Adipocyte (in vitro differentiated cells): ENCODE results near the gene LBHD2.

Experiments
- DNase-seq: peaks from one replicate; pipeline ENCODE4 v3.0.0-alpha.2; 2015; ENCODE audit warnings: low read depth
- H3K27me3 ChIP-seq: replicated peaks from 2 replicates; pipeline ENCODE4 v1.7.0; 2013; ENCODE audit warnings: mild to moderate bottlenecking, low read length, moderate library complexity; ENCODE audit not compliant: control insufficient read depth, insufficient read depth
- H3K36me3 ChIP-seq: 2 replicates; pipeline ENCODE4 v1.7.0; 2013; ENCODE audit warnings: low read length, mild to moderate bottlenecking, moderate library complexity; ENCODE audit not compliant: control insufficient read depth, insufficient read depth, severe bottlenecking
- H3K4me1 ChIP-seq: 2 replicates; pipeline ENCODE4 v1.7.0; 2013; ENCODE audit warnings: mild to moderate bottlenecking, low read length, moderate library complexity; ENCODE audit not compliant: control insufficient read depth, insufficient read depth
- H3K4me3 ChIP-seq: 2 replicates; pipeline ENCODE4 v1.7.0; 2013; ENCODE audit warnings: mild to moderate bottlenecking, low read length, moderate library complexity
- H3K9ac ChIP-seq: 2 replicates; pipeline ENCODE4 v1.7.0; 2013; ENCODE audit warnings: mild to moderate bottlenecking, low read length, moderate library complexity
- H3K9me3 ChIP-seq: 2 replicates; pipeline ENCODE4 v1.7.0; 2013; ENCODE audit warnings: mild to moderate bottlenecking, low read length, moderate library complexity; ENCODE audit not compliant: control insufficient read depth

The LBHD2 gene

GRCh38 chr14:103094406-103095209 lies 10.6 kb downstream of the LBHD2 start, which contains the start of gene EXOC3L4:
Gene EXOC3L4 (plus strand): TSS chr14:103094725. CDS start chr14:103100220, 5,495 bp downstream.
- peak within 1 kb of the TSS; percentile 64 for H3K9ac ChIP-seq
- H3K4me3 ChIP-seq: peak within 1 kb of the TSS; percentile 23
- peaks cover 4% of the 10 kb centered on the region for H3K27me3 ChIP-seq

DNA sequence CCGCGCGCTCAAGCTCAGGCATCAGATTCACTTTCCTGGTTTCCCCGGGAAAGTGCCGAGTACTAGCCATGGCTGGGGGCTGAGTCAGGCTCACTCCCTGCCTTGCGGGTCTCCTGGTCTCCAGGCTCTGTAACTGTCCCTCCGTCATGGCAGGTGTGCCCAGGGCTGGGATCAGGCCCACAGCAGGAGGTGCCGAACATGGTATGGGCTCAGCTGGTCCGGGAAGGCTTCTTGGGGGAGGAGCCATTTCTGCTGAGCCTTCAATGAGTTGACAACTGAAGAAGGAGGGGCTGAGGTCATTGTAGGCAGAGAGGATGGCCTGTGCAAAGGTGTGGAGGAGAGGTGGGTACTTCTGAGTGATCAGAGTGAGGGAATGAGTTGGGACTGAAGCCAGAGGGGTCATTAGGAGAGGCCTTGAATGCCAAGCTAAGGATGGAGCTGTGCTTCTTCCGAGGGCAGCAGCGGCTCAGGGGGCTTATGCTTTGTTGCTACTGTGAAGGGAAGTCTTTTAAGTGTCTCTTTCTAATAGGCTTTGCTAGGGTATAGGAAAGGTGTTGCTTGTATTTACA lies 11.3 kb downstream of the LBHD2 start:
- peak overlapping the region; percentile 64 for H3K9ac ChIP-seq
- H3K4me1 ChIP-seq: peaks cover 3% of the 10 kb centered on the region
- peak overlapping the region; percentile 23 for H3K4me3 ChIP-seq
- no peak for DNase-seq
- H3K36me3 ChIP-seq: no peaks in the 10 kb centered on the region
- peaks cover 4% of the 10 kb centered on the region for H3K27me3 ChIP-seq
- H3K9me3 ChIP-seq: no peaks in the 10 kb centered on the region

More at GRCh38 chr14:103094406-103095209, 10.6 kb downstream of the LBHD2 start, which contains the start of gene EXOC3L4:
- Histone ChIP-seq H3K9me3 (no peaks in the 10 kb centered on the region), H3K4me1 (peaks cover 3% of the 10 kb centered on the region), H3K36me3 (no peaks in the 10 kb centered on the region)
- DNase-seq: no peak

DNA sequence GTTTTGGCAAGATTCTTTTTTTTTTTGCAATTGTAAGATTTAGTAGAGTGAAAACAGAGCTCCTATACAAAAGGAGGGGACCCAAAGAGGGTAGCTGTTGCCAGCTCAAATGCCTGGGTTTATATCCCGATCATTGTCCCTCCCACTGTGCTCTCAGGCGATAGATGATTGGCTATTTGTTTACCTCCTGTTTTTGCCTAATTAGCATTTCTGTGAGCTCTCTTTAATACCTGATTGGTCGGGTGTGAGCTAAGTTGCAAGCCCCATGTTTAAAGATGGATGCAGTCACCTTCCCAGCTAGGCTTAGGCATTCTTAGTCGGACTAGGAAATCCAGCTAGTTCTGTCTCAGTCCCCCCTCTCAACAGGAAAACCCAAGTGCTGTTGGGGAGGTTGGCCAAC lies 12.4 kb downstream of the LBHD2 start:
- no peak overlapping the region for H3K9ac ChIP-seq
- no peak overlapping the region for H3K4me3 ChIP-seq
- no peaks in the 10 kb centered on the region for H3K9me3 ChIP-seq
- H3K36me3 ChIP-seq: no peaks in the 10 kb centered on the region
- no peak for DNase-seq
- H3K27me3 ChIP-seq: no peaks in the 10 kb centered on the region
- H3K4me1 ChIP-seq: no peaks in the 10 kb centered on the region

DNA sequence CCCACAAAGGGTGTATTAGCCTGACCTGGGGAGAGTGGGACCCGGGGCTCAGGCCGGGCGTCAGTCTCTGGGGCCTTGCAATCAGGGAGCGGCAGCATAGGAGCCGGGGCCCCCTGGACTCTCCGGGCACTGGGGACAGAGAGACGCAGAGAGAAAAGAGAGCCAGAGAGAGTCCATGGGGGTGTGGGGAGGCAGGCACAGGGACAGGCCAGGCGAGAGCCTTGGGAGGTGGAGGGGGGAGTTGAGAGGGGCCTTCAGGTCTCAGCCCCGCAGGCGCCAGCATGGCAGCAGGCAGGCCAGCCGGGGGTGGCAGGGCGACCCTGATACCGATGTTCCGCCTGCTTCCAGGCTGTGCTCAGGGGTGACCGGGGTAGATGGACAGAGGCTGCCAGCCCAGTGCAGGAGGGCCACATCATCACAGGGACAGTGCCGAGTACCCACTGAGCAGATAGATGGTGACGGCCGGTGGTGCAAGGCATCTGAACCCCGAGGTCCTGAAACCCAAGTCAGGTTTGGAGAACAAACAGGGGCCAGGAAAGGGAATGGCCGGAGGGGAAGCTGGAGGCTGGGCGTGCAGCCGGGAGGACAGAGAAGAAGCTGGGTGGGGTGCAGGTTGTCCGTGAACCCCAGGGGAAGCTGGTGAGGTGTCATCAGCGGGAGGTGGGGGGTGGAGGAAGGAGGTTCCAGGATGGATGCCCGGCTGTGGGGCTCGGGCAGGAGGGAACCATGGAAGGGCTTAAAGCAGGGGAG lies 13.4 kb downstream of the LBHD2 start:
- no peaks in the 10 kb centered on the region for H3K4me1 ChIP-seq
- no peaks in the 10 kb centered on the region for H3K36me3 ChIP-seq
- no peak overlapping the region for H3K4me3 ChIP-seq
- DNase-seq: no peak
- H3K27me3 ChIP-seq: peaks cover 7% of the 10 kb centered on the region
- H3K9ac ChIP-seq: no peak overlapping the region
- H3K9me3 ChIP-seq: no peaks in the 10 kb centered on the region

GRCh38 chr14:103097994-103098957 lies 14.3 kb downstream of the LBHD2 start:
- Histone ChIP-seq H3K9ac (no peak overlapping the region), H3K36me3 (no peaks in the 10 kb centered on the region), H3K4me3 (no peak overlapping the region), H3K9me3 (no peaks in the 10 kb centered on the region), H3K4me1 (peaks cover under 1% of the 10 kb centered on the region), H3K27me3 (peaks cover 13% of the 10 kb centered on the region)
- no peak for DNase-seq

- DNase-seq: no peak
- no peak overlapping the region for H3K9ac ChIP-seq
- peaks cover 19% of the 10 kb centered on the region for H3K27me3 ChIP-seq
- H3K4me3 ChIP-seq: no peak overlapping the region
- peaks cover 4% of the 10 kb centered on the region for H3K4me1 ChIP-seq
- H3K36me3 ChIP-seq: no peaks in the 10 kb centered on the region
- no peaks in the 10 kb centered on the region for H3K9me3 ChIP-seq
Observed at GRCh38 chr14:103099081-103099732, 15.2 kb downstream of the LBHD2 start.

DNA sequence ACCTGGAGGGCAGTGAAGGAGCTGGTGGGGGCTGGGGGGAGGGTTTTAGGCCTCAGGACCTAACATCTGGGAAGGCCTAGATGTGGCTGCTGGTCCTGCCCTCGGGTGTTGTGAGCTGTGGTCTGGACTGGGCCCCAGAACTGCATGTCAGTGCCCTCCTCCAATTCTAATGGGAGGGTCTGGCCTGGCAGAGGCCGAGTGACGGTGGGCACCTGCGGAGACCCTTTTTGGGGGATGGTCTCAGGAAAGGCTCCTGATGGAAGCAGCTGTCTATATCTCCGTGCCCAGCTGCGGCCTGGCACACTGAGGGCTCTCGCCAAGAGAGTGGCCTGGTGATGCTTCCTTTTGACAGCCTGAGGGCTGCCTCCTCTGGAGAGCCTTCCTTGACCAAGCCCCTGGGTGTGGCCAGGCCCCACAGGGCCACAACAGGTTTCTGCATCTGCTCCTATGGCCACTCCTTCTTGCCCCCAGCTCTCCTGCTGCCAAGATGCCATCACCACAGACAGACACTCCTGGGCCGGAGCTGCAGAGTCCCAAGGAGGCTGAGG lies 15.8 kb downstream of the LBHD2 start:
- Histone ChIP-seq H3K9ac (no peak overlapping the region), H3K9me3 (no peaks in the 10 kb centered on the region), H3K4me3 (no peak overlapping the region), H3K36me3 (no peaks in the 10 kb centered on the region), H3K4me1 (peaks cover 4% of the 10 kb centered on the region), H3K27me3 (peaks cover 25% of the 10 kb centered on the region)
- DNase-seq: no peak

GRCh38 chr14:103100281-103101121 lies 16.5 kb downstream of the LBHD2 start:
- no peak for DNase-seq
- Histone ChIP-seq H3K27me3 (peaks cover 26% of the 10 kb centered on the region), H3K4me1 (peaks cover 4% of the 10 kb centered on the region), H3K9ac (no peak overlapping the region), H3K9me3 (no peaks in the 10 kb centered on the region), H3K36me3 (no peaks in the 10 kb centered on the region), H3K4me3 (no peak overlapping the region)

DNA sequence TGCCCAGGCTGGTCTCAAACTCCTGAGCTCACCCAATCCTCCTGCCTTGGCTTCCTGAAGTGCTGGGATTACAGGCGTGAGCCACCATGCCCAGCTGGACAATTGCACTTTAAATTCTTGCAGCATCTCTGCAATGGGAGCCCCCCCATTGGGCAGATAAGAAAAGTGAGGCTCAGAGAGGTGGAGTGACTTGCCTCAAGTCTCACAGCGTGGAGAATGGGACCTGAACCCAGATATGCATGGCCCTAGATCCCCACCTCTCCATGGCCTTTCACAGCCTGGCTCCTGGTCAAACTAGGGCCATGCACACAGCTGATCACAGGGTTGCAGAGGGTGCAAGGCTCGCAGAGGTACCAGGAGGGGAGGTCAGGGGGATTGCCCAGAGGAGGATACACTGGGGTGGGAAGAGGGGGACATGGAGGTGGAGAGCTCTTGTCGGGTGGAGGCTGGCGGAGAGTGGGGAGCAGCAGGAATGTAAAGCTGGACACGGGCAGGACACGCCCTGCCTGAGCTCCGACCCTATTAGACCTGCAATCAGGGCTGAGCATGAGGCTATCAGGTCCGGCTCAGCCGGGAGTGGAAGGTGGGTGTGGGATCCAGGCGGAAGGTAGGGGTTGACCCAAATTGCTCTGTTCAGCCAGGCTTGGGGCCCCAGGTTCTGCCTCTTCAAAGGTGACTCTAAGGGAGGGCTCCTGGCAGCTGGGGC lies 17.4 kb downstream of the LBHD2 start:
- Histone ChIP-seq H3K9ac (no peak overlapping the region), H3K4me1 (peaks cover 4% of the 10 kb centered on the region), H3K4me3 (no peak overlapping the region), H3K9me3 (no peaks in the 10 kb centered on the region), H3K27me3 (peaks cover 26% of the 10 kb centered on the region), H3K36me3 (no peaks in the 10 kb centered on the region)
- no peak for DNase-seq
